ENCODE data around the gene RHBDD1.

The RHBDD1 gene

GRCh38 chr2:227036527-227036926 is 200.7 kb downstream of the RHBDD1 start:
- no peak for DNase-seq (ENCODE audit: low read depth)

GRCh38 chr2:227038550-227039189 is 202.8 kb downstream of the RHBDD1 start:
- DNase-seq (ENCODE audit: low read depth): no peak

GRCh38 chr2:227043981-227044380 is 208.1 kb downstream of the RHBDD1 start:
- no peak for DNase-seq (ENCODE audit: low read depth)
